Mononuclear cell (primary cell): Measurements from ENCODE around the gene BAIAP2L2. TPM values are rescaled to one million over a fixed set of nuclear protein-coding genes. Genes with fewer than 3 reads are reported as not detected.
"Not testable (repeated sequence)": the region's sequence is repeated elsewhere in the genome, so short reads cannot be mapped to it uniquely, and the experiment has no call there.

ENCODE experiments used
- H3K27me3 ChIP-seq: 2 replicates; pipeline ENCODE4 v1.6.0; 2011; ENCODE audit warnings: low read length, control low read depth; ENCODE audit not compliant: insufficient read depth
- H3K4me1 ChIP-seq: 2 replicates; pipeline ENCODE4 v1.5.1; 2011; ENCODE audit warnings: mild to moderate bottlenecking, low read length, control low read depth; ENCODE audit not compliant: insufficient read depth
- H3K4me3 ChIP-seq: 2 replicates; pipeline ENCODE4 v1.5.1; 2011; ENCODE audit warnings: mild to moderate bottlenecking, low read length, moderate library complexity
- H3K9me3 ChIP-seq: 2 replicates; pipeline ENCODE4 v1.5.1; 2011; ENCODE audit warnings: low read depth, mild to moderate bottlenecking, control low read depth, low read length
- total RNA-seq: library from RNA; depleted of rRNA; stranded (reverse); fragments of >200 nt; gene quantifications from one replicate; pipeline ENCODE4 v1.2.3, GENCODE V29; 2012

BAIAP2L2 gene
- total RNA-seq, 1 donor = 0.31 TPM

DNA sequence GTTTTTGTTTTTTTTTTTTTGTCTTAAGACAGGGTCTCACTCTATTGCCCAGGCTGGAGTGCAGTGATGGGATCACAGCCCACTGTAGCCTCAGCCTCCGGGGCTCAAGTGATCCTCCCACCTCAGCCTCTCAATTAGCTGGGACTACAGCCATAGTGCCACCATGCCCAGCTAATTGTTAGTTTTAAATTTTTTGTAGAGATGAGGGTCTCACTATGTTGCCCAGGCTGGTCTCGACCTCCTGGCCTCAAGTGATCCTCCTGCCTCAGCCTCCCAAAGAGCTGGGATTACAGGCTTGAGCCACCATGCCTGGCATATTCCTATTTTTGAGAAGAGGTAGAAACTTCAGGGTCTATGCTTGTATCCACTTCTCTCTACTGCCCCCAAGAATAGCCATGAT lies 8.3 kb upstream of the BAIAP2L2 start:
- H3K4me3 ChIP-seq, H3K4me1 ChIP-seq, H3K9me3 ChIP-seq, H3K27me3 ChIP-seq: not testable (repeated sequence)

GRCh38 chr22:38118182-38118581 lies 7.7 kb upstream of the BAIAP2L2 start:
- Histone ChIP-seq H3K4me1 (peaks cover 4% of the 10 kb centered on the region), H3K9me3 (no peaks in the 10 kb centered on the region), H3K27me3 (no peaks in the 10 kb centered on the region), H3K4me3 (no peak overlapping the region)

DNA sequence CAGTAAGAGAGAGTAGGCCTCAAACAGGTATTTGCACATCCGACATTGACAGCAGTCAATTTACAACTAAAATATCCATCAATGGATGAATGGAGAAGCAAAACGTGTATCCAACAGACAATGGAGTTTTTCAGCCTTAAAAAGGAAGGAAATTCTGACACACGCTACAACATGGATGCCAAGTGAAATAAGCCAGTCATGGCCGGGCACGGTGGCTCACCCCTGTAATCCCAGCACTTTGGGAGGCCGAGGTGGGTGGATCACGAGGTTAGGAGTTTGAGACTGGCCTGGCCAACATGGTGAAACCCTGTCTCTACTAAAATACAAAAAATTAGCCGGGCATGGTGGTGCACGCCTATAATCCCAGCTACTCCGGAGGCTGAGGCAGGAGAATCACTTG lies 7.1 kb upstream of the BAIAP2L2 start:
- not testable (repeated sequence) for H3K9me3 ChIP-seq, H3K4me3 ChIP-seq, H3K4me1 ChIP-seq, H3K27me3 ChIP-seq

- no peaks in the 10 kb centered on the region for H3K27me3 ChIP-seq
- H3K4me3 ChIP-seq = no peak overlapping the region
- no peaks in the 10 kb centered on the region for H3K9me3 ChIP-seq
- peaks cover 4% of the 10 kb centered on the region for H3K4me1 ChIP-seq
These were observed 5.1 kb upstream of the BAIAP2L2 start for GRCh38 chr22:38115423-38116205.

DNA sequence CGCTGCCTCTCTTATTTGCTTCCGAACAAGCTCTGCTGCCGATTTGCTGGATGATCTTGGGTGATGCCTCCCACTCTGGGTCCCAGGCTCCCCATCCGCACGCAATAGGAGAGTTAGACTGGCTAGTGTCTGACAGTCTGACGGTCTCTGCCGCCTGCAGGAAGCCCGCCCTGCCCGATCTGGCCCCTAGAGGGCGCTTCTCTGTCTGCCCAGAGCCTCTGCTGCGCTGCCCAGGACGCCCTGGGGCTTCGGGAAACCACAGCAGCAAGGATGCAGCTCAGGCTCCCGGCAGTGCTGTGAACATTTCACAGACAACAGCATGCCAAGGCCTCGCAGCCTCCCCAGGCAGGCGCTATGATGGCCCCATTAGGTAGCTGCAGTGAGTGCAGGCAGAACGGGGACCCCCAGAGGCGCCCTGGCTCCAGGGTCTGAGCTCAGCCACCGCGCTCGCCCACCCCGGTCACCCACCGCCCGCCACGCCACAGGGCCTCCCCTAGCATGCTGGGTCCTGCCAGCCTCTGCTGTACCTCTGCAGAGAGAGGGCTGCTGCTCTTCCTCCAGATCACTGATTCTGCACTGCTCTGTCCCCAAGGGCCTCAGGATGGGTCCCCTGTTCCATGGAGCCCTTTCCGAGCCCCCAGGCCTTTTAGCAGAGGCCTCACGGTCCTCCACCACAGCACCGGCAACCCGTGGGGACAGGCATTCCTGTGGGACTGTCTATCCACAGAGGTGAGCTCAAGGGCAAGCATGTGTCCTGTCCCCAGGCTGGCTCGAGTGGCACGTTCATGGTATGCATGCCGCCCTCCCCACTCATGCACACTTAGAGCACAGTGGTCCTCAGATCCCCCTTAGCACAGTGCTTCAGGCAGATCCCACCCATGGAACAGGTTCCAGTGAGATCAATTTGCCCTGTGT lies 4.3 kb upstream of the BAIAP2L2 start:
- H3K4me1 ChIP-seq = peaks cover 4% of the 10 kb centered on the region
- H3K4me3 ChIP-seq = no peak overlapping the region
- no peaks in the 10 kb centered on the region for H3K27me3 ChIP-seq

GRCh38 chr22:38112381-38112780 lies 1.9 kb upstream of the BAIAP2L2 start:
- no peaks in the 10 kb centered on the region for H3K27me3 ChIP-seq
- H3K9me3 ChIP-seq = no peaks in the 10 kb centered on the region
- peaks cover 4% of the 10 kb centered on the region for H3K4me1 ChIP-seq
- no peak overlapping the region for H3K4me3 ChIP-seq

More for the DNA sequence above, 4.3 kb upstream of the BAIAP2L2 start:
- no peaks in the 10 kb centered on the region for H3K9me3 ChIP-seq

DNA sequence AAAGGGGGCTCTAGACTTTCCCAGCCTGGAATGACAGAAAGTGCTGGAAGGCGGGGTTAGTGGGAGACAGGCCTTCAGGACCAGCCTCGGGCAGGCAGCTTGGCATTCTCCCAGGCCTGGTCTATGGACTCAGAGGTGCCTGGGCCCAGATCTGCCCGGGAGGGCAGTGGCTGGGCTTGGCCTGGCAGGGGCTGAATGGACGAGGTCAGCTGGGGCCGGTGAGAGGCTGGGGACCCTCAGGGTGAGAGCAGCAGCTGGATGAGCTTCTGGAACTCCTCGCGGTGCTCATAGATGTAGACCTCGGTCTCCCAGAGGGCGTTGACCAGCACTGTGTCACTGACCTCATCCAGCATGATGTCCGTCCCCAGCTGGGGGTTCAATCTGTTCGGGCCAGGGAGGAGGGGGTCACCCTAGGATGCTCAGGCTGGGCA lies 1.5 kb upstream of the BAIAP2L2 start:
- H3K4me3 ChIP-seq = no peak overlapping the region
- H3K9me3 ChIP-seq = no peaks in the 10 kb centered on the region
- no peaks in the 10 kb centered on the region for H3K27me3 ChIP-seq
- H3K4me1 ChIP-seq = peaks cover 4% of the 10 kb centered on the region

DNA sequence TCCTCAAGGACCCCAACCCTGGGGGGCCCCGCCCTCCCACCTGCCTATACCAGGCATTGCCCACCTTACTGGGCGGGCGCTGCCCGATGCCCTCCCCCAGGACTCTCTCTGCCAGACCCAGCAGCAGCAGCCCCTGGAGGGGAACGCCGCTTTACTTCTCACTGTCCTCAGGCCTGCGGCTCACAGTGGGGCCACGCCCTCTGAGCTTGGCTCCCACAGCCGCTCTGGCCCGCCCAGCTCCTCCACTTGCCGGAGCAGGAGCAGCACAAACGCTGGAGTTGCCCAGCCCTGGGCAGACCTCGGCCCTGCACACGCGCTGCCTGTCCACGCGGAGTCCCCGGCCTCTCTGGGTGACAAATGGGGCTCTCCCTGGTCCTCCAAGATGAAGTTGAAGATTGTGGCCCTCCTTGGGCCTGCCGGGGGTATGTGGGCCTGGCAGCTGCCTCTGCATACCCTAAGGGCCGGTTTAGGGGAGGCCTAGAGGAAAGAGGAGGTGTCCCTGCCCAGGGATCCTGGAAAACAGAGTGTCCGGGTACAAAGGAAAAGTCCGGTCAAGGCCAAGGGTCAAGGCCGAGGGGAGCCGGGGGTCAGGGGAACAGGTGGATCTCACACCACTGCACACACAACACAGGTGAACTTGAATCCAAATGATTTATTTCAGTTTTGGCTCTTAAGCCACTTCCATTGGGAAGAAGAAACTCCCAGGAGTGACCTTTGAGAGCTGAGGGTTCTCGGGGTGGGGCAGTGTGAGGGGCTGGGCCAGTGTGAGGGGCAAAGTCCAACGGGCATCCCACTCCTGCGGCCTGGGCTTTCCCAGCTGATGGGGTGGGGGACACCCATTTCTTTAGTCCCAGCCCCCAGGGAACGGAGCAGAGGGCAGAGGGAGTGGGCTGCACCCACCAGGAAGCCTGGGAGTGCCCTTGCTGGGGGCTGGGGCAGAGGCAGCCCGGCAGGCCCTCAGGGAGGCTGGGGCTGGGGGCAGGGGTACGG lies 674 bp upstream of the BAIAP2L2 start:
- H3K4me1 ChIP-seq = peaks cover 4% of the 10 kb centered on the region

DNA sequence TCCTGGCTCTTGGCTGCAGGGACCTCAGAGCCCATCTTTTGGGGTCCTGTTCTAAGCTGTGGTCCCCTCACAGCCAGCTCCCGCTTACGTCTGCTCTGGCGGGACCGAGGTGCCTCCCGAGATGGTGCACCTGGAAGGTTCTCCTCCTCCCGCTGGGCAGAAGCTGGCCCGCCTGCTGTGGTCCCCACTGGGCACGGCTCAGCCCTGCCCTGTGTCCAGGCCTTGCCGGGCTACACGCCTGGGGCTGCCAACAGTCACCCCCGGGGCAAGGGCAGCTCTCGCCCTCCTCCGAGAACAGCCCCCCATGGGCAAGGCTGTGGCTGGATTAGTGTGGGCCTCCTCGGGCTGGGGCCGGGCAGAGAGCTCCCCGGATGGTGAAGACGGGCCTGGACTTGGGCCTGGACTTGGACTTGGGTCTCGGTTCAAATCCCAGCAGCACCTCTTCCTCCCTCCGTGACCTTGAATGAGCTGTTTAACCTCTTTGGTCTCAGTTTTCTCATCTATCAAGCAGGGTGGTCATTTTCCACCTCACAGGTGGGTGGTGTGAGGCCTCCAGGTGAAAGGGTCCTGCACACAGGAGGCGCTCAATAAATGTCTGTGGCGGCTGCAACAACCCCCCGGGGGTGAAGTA lies 998 bp downstream of the BAIAP2L2 start:
- Histone ChIP-seq H3K4me1 (peaks cover under 1% of the 10 kb centered on the region), H3K27me3 (no peaks in the 10 kb centered on the region), H3K4me3 (no peak overlapping the region)

More for the DNA sequence above, 674 bp upstream of the BAIAP2L2 start:
- H3K4me3 ChIP-seq = no peak overlapping the region
- H3K27me3 ChIP-seq = no peaks in the 10 kb centered on the region
- H3K9me3 ChIP-seq = no peaks in the 10 kb centered on the region

DNA sequence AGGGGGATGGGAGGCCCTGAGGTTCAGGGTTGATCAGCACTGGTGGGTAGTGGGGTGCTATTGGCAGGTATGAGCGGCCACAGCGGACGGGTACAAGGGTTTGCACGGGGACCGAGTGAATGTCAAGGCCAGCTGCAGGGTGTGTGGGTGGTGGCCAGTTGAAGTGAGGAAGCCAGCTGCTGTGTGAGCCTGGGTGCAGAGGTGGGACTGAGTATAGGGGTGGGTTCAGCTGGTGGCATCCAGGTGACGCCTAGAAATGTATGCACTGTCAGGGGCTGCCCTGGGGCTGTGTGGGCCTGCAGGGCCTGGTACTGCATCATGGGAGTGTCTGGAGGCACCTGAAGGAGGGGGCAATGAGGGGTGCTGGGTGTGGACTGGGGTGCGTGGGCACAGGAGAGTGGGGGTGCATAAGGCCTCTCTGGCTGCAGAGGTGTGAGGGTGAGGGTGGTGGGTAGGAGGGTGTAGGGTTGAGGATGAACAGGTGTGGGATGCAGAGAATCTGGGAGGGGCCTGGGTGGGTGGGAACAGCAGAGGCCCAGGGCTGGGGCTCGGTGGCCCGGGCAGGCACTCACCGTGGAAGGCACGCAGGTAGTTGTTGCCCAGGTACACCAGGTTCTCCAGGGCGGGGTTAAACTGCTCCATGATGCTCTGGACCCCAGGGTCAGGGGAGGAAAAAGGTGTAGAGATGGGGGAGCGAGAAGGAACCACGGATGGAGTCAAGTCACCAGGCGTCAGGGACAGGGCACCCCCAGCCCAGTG lies 1.7 kb downstream of the BAIAP2L2 start:
- no peaks in the 10 kb centered on the region for H3K9me3 ChIP-seq
- H3K27me3 ChIP-seq = no peaks in the 10 kb centered on the region
- no peaks in the 10 kb centered on the region for H3K4me1 ChIP-seq
- no peak overlapping the region for H3K4me3 ChIP-seq

More for the DNA sequence above, 998 bp downstream of the BAIAP2L2 start:
- H3K9me3 ChIP-seq = no peaks in the 10 kb centered on the region

DNA sequence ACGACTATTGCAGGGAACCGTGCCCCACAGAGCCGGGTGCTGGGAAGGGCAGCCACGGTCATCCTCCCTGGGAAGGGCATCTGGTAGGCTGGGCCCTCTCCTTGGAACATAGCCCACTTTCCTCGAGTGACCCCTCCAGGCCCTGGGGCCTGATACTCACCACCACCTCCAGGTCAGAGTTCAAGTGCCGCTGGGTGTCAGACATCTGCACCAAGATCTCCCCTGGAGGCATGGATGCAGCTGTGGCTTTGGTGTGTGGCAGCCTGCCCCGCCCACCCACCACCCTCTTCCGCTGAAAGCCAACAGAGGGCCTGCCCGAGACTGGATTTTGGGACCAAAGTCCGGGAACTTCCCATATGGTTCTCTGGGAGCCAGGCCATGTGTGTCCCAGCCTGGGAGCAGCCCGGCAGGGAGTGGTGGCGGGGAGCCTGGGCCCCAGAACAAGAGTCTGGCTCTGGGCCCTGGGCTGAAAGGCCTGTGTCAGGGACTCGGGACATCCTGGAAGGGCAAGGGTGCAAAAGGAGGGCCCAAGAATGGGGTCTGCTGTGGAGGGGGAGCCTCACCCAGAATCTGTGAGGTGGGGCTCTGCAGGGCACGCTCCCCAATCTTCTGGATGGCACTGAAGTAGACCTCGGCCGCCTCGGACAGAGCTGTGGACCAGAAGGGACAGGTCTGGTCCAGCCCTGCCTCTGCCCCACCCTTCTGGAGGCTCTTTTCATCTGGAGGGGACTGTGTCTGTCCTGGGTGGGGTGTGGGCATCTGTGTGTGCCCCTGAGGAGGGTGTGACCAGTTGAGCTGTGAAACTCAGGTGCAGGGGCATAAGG lies 2.6 kb downstream of the BAIAP2L2 start:
- H3K9me3 ChIP-seq = no peaks in the 10 kb centered on the region
- H3K27me3 ChIP-seq = no peaks in the 10 kb centered on the region
- no peaks in the 10 kb centered on the region for H3K4me1 ChIP-seq
- no peak overlapping the region for H3K4me3 ChIP-seq

GRCh38 chr22:38106814-38107578 lies 3.5 kb downstream of the BAIAP2L2 start:
- no peaks in the 10 kb centered on the region for H3K9me3 ChIP-seq
- no peaks in the 10 kb centered on the region for H3K4me1 ChIP-seq
- no peak overlapping the region for H3K4me3 ChIP-seq
- no peaks in the 10 kb centered on the region for H3K27me3 ChIP-seq
